ENCODE measurements around the gene GOLGA8S. TPM values are rescaled to one million over a fixed set of nuclear protein-coding genes. Genes with fewer than 3 reads are reported as not detected.
"Not testable (repeated sequence)": the region's sequence is repeated elsewhere in the genome, so short reads cannot be mapped to it uniquely, and the experiment has no call there.

GOLGA8S gene
- 1 to 10 TPM in 1 of 3 donors, under 1 TPM in 2; 0.64 to 1.6 (median 0.95) TPM for polyA plus RNA-seq (ENCODE audit: insufficient read length in 3 of 3)
- long read RNA-seq, donor 1 = 0 reads
- long read RNA-seq, donor 2 = 0 reads
- long read RNA-seq, donor 3 = 0 reads
- long read RNA-seq, donor 4 = 0 reads
- long read RNA-seq, donor 5 = 0 reads
- long read RNA-seq, donor 6 = 0 reads
- long read RNA-seq, donor 7 = 0 reads
- long read RNA-seq, donor 8 = 0 reads
- long read RNA-seq, donor 9 = 0 reads
- long read RNA-seq, donor 10 = 0 reads
- long read RNA-seq, donor 11 = 0 reads
- long read RNA-seq, donor 12 = 0 reads
- long read RNA-seq, donor 13 = 0 reads
- long read RNA-seq, donor 14 = 0 reads
- long read RNA-seq, donor 15 = 0 reads
- long read RNA-seq, donor 16 = 0 reads

- not testable (repeated sequence) for DNase-seq
These were observed at the start of gene GOLGA8S for GRCh38 chr15:23354448-23354847. TSS of gene GOLGA8S (plus strand) at chr15:23354748. CDS start at chr15:23354810, 62 bp downstream.

- not testable (repeated sequence) for DNase-seq
These were observed 49.7 kb upstream of the GOLGA8S start for GRCh38 chr15:23304805-23305204.

GRCh38 chr15:23305921-23306320 lies 48.6 kb upstream of the GOLGA8S start:
- not testable (repeated sequence) for DNase-seq

GRCh38 chr15:23311233-23311632 lies 43.3 kb upstream of the GOLGA8S start:
- not testable (repeated sequence) for DNase-seq

- DNase-seq = not testable (repeated sequence)
These were observed 20.5 kb upstream of the GOLGA8S start, which contains the start of gene GOLGA6L26 for GRCh38 chr15:23334096-23334495. TSS of gene GOLGA6L26 (minus strand) at chr15:23334196. CDS start at chr15:23334135, 61 bp downstream.

GRCh38 chr15:23362622-23363021 lies 8.1 kb downstream of the GOLGA8S start:
- not testable (repeated sequence) for DNase-seq

GRCh38 chr15:23364261-23364660 lies 9.7 kb downstream of the GOLGA8S start:
- not testable (repeated sequence) for DNase-seq

- no peak for DNase-seq
These were observed 16.0 kb downstream of the GOLGA8S start for GRCh38 chr15:23370578-23370977.

- not testable (repeated sequence) for DNase-seq
These were observed 16.6 kb downstream of the GOLGA8S start for GRCh38 chr15:23371134-23371533.

- not testable (repeated sequence) for DNase-seq
These were observed 17.3 kb downstream of the GOLGA8S start for GRCh38 chr15:23371868-23372267.

GRCh38 chr15:23372284-23372683 lies 17.7 kb downstream of the GOLGA8S start:
- DNase-seq = no peak

GRCh38 chr15:23372891-23373600 lies 18.5 kb downstream of the GOLGA8S start:
- DNase-seq = not testable (repeated sequence)

- not testable (repeated sequence) for DNase-seq
These were observed 19.7 kb downstream of the GOLGA8S start for GRCh38 chr15:23374226-23374625.

- DNase-seq = not testable (repeated sequence)
These were observed 24.4 kb downstream of the GOLGA8S start for GRCh38 chr15:23378946-23379345.

GRCh38 chr15:23380700-23381099 lies 26.2 kb downstream of the GOLGA8S start:
- not testable (repeated sequence) for DNase-seq

GRCh38 chr15:23381192-23381591 lies 26.6 kb downstream of the GOLGA8S start:
- DNase-seq = not testable (repeated sequence)

GRCh38 chr15:23384371-23384770 lies 29.8 kb downstream of the GOLGA8S start:
- DNase-seq = no peak

- no peak for DNase-seq
These were observed 31.4 kb downstream of the GOLGA8S start for GRCh38 chr15:23385886-23386430.

- DNase-seq = no peak
These were observed 33.2 kb downstream of the GOLGA8S start for GRCh38 chr15:23387621-23388190.

- no peak for DNase-seq
These were observed 40.6 kb downstream of the GOLGA8S start for GRCh38 chr15:23395030-23395692.

- DNase-seq = no peak
These were observed 41.3 kb downstream of the GOLGA8S start for GRCh38 chr15:23395832-23396231.

GRCh38 chr15:23397779-23398178 lies 43.2 kb downstream of the GOLGA8S start:
- no peak for DNase-seq
